ENCODE measurements around the gene TFPI. TPM values are rescaled to one million over a fixed set of nuclear protein-coding genes. Genes with fewer than 3 reads are reported as not detected.

The TFPI gene
- total and polyA plus RNA-seq, 10 of the 15 experiments (the other 5 are each of a cell fraction or from before 2014, with no cell fraction given), result 0.07 to 0.59 (median 0.34) TPM

GRCh38 chr2:187528042-187528441, 26.2 kb downstream of the TFPI start:
- Histone ChIP-seq H3K27me3 (replicated peaks in 1 of 2; ENCODE audit: control insufficient read depth in 2 of 2, insufficient read depth in 2 of 2, low read length in 1 of 2) (no peaks in the 10 kb centered on the region; a peak in 1 of 4 replicates), H3K4me1 (ENCODE audit: control insufficient read depth, insufficient read depth, low read length) (no peaks in the 10 kb centered on the region), H3K4me2 (ENCODE audit: control insufficient read depth, insufficient read depth) (no peak overlapping the region), H3K79me2 (ENCODE audit: control insufficient read depth, insufficient read depth, low read length) (no peaks in the 10 kb centered on the region), H3K27ac (ENCODE audit: control insufficient read depth, insufficient read depth) (no peak overlapping the region), H3K4me3 (no peak overlapping the region), H3K9ac (ENCODE audit: control insufficient read depth, insufficient read depth, low read length) (no peak overlapping the region), H3K9me3 (replicated peaks; ENCODE audit: control insufficient read depth, insufficient read depth, low read length) (no peaks in the 10 kb centered on the region), H3K36me3 (ENCODE audit: control insufficient read depth in 2 of 2, insufficient read depth in 2 of 2, low read length in 1 of 2) (no peaks in the 10 kb centered on the region), H4K20me1 (ENCODE audit: control insufficient read depth, insufficient read depth) (no peaks in the 10 kb centered on the region), H2AFZ (ENCODE audit: control insufficient read depth, low read depth, low read length) (no peak overlapping the region)
- ATAC-seq (no peak), FAIRE-seq (no peak), DNase-seq (ENCODE audit: low read depth, low spot score) (no peak)
- ChIA-PET SMC1A (ENCODE audit: uncharacterized antibody, unreplicated experiment) (no interaction called here), CTCF (no interaction called here), RAD21 (ENCODE audit: unreplicated experiment) (no interaction called here), POLR2A (no interaction called here)
- TF ChIP-seq MEF2B (IDR thresholded peaks at IDR 0.05; ENCODE audit: partially characterized antibody, poor library complexity, severe bottlenecking) (no peak), ZNF274 (IDR thresholded peaks at IDR 0.05; ENCODE audit: insufficient read depth, insufficient read length) (no peak)
- intact Hi-C loops (cut with micrococcal nuclease; ENCODE audit: unreplicated experiment) (no loop called here), in situ Hi-C loops (cut with MboI) (no loop called here)
- WGBS (ENCODE audit: insufficient coverage, insufficient replicate concordance, low lambda C conversion rate, missing lambda C conversion rate), result 13% methylated on average over 1 of the region's 1 CpG
- BruUV-seq (replicated peaks), result no TSS peak

- Histone ChIP-seq H2AFZ (ENCODE audit: control insufficient read depth, low read depth, low read length) (no peak overlapping the region), H3K27ac (ENCODE audit: control insufficient read depth, insufficient read depth) (no peak overlapping the region), H3K27me3 (replicated peaks in 1 of 2; ENCODE audit: control insufficient read depth in 2 of 2, insufficient read depth in 2 of 2, low read length in 1 of 2) (no peaks in the 10 kb centered on the region), H3K4me1 (ENCODE audit: control insufficient read depth, insufficient read depth, low read length) (no peaks in the 10 kb centered on the region), H3K4me3 (no peak overlapping the region), H4K20me1 (ENCODE audit: control insufficient read depth, insufficient read depth) (no peaks in the 10 kb centered on the region), H3K9me3 (replicated peaks; ENCODE audit: control insufficient read depth, insufficient read depth, low read length) (no peaks in the 10 kb centered on the region), H3K79me2 (ENCODE audit: control insufficient read depth, insufficient read depth, low read length) (no peaks in the 10 kb centered on the region), H3K36me3 (ENCODE audit: control insufficient read depth in 2 of 2, insufficient read depth in 2 of 2, low read length in 1 of 2) (no peaks in the 10 kb centered on the region), H3K4me2 (ENCODE audit: control insufficient read depth, insufficient read depth) (no peak overlapping the region), H3K9ac (ENCODE audit: control insufficient read depth, insufficient read depth, low read length) (no peak overlapping the region)
- WGBS (ENCODE audit: insufficient coverage, insufficient replicate concordance, low lambda C conversion rate, missing lambda C conversion rate), result 0% methylated on average over 4 of the region's 4 CpGs
- ChIA-PET SMC1A (ENCODE audit: uncharacterized antibody, unreplicated experiment) (interaction anchor here (0.7 to 2.3 kb wide), 3 partner anchors 27 to 54 kb away, joined by 3 to 10 read pairs (median 8); no protein-coding TSS in a partner anchor), CTCF (interaction anchor here (2.3 to 3.0 kb wide), 2 partner anchors 27 to 54 kb away, joined by 13 read pairs; no protein-coding TSS in a partner anchor), POLR2A (no interaction called here), RAD21 (ENCODE audit: unreplicated experiment) (no interaction called here)
- intact Hi-C loops (cut with micrococcal nuclease; ENCODE audit: unreplicated experiment), result no loop called here
- BruUV-seq (replicated peaks), result no TSS peak
- DNase-seq (ENCODE audit: low read depth, low spot score) (no peak), ATAC-seq (no peak), FAIRE-seq (no peak)
- in situ Hi-C loops (cut with MboI), result no loop called here
- no peak for TF ChIP-seq MYB (IDR thresholded peaks at IDR 0.05; ENCODE audit: borderline replicate concordance, low read depth, low read length)
- TF ChIP-seq, protein P1, sequence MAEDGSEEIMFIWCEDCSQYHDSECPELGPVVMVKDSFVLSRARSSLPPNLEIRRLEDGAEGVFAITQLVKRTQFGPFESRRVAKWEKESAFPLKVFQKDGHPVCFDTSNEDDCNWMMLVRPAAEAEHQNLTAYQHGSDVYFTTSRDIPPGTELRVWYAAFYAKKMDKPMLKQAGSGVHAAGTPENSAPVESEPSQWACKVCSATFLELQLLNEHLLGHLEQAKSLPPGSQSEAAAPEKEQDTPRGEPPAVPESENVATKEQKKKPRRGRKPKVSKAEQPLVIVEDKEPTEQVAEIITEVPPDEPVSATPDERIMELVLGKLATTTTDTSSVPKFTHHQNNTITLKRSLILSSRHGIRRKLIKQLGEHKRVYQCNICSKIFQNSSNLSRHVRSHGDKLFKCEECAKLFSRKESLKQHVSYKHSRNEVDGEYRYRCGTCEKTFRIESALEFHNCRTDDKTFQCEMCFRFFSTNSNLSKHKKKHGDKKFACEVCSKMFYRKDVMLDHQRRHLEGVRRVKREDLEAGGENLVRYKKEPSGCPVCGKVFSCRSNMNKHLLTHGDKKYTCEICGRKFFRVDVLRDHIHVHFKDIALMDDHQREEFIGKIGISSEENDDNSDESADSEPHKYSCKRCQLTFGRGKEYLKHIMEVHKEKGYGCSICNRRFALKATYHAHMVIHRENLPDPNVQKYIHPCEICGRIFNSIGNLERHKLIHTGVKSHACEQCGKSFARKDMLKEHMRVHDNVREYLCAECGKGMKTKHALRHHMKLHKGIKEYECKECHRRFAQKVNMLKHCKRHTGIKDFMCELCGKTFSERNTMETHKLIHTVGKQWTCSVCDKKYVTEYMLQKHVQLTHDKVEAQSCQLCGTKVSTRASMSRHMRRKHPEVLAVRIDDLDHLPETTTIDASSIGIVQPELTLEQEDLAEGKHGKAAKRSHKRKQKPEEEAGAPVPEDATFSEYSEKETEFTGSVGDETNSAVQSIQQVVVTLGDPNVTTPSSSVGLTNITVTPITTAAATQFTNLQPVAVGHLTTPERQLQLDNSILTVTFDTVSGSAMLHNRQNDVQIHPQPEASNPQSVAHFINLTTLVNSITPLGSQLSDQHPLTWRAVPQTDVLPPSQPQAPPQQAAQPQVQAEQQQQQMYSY (CRISPR knock-in tag; IDR thresholded peaks at IDR 0.05), result no peak
- TF ChIP-seq NR2C2 (IDR thresholded peaks at IDR 0.05; ENCODE audit: borderline replicate concordance, control insufficient read depth, insufficient read length, low read depth), result no peak
- TF ChIP-seq, protein P2, sequence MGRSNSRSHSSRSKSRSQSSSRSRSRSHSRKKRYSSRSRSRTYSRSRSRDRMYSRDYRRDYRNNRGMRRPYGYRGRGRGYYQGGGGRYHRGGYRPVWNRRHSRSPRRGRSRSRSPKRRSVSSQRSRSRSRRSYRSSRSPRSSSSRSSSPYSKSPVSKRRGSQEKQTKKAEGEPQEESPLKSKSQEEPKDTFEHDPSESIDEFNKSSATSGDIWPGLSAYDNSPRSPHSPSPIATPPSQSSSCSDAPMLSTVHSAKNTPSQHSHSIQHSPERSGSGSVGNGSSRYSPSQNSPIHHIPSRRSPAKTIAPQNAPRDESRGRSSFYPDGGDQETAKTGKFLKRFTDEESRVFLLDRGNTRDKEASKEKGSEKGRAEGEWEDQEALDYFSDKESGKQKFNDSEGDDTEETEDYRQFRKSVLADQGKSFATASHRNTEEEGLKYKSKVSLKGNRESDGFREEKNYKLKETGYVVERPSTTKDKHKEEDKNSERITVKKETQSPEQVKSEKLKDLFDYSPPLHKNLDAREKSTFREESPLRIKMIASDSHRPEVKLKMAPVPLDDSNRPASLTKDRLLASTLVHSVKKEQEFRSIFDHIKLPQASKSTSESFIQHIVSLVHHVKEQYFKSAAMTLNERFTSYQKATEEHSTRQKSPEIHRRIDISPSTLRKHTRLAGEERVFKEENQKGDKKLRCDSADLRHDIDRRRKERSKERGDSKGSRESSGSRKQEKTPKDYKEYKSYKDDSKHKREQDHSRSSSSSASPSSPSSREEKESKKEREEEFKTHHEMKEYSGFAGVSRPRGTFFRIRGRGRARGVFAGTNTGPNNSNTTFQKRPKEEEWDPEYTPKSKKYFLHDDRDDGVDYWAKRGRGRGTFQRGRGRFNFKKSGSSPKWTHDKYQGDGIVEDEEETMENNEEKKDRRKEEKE (IDR thresholded peaks at IDR 0.05), result no peak
- TF ChIP-seq TBL1XR1 (IDR thresholded peaks at IDR 0.05; ENCODE audit: low read depth, low read length), result no peak
- no peak for TF ChIP-seq SMAD5 (IDR thresholded peaks at IDR 0.05; ENCODE audit: low read depth)
These were observed 27.0 kb downstream of the TFPI start for GRCh38 chr2:187527262-187527661.

All from GM12878 (cell line).